Embryonic facial prominence (tissue), 1 donor: ENCODE measurements around the gene ERBB4.

Experiments used
- DNase-seq: peaks from one replicate; pipeline ENCODE4 v3.0.0-alpha.2; 2016; ENCODE audit errors: extremely low spot score

Gene ERBB4

DNA sequence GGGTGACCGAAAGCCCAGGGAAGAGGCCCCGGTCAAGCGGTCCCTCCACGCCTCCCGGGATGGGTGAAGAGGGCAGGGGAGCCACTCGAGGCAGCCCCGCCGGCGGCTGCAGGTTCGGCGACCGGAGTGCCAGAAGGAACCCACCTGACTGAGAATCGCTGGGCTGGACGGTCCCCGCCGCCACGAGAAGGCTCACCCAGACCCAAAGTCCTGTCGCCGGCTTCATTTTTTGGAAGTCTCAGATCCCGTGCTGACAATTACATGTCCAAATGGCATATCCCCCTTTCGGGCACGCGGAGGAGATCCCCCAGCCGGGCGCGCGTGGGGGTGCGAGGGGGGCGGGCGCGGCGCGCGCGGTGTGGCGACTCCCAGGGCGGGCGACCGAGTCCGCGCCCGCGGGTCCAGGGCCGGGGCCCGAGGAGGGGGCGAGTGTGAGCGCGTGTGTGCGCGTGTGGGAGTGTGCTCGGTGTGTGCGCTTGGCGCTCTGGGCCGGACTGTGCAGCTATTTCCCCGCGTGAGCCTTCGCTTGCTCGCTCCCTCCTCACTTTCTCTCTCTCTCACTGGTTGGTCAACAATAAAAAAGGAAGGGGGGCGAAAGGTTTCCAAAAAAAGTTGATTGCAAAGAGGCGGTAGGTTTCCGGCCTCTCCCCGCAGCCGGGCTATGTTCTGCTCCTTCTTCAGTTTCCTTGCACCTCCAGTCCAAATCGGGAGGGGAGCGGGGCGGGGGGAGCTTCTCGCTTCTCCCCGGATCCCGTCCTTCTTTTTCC is at the start of gene ERBB4:
TSS of gene ERBB4 (minus strand) at position 498 of the 767 bp plus-strand sequence. CDS start at position 226, 272 bp downstream.
- DNase-seq: no peak

DNA sequence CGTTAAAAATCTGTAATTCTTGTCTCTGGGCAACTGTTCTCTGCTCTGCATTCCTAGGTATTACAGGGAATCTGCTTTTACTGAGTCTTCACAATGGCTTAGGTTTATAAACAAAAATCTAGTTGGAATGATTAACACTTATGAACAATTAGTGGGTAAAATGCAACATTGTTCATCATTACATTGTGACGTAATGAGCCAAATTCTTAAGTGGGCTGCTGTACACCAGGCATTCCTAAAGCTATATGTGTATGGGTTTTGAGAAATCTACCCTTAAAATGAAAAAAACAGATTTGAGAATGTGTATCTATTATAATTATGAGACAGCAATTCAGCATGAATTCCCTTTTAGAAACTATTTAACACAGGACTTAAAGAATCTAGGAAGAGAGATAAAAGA is 41.5 kb upstream of the ERBB4 start:
- no peak for DNase-seq

DNA sequence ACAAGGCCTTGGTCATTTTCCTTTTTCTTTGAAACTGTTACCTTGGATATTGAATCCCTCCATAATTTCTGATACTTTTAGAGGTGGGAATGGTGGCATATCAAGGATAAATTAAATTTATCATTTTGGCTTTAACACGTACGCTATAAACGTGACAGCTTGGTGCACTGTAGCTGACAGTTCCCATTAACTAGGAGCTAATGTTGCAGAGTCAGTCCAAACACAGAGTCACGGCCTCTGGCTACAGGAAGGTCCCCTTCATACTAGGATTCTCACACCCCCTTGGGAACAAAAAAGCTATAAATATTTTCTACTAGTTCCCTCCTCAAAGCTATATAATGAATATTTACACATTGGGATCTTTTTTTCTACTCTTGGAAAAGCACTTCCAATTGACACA is 17.7 kb upstream of the ERBB4 start:
- DNase-seq: no peak

DNA sequence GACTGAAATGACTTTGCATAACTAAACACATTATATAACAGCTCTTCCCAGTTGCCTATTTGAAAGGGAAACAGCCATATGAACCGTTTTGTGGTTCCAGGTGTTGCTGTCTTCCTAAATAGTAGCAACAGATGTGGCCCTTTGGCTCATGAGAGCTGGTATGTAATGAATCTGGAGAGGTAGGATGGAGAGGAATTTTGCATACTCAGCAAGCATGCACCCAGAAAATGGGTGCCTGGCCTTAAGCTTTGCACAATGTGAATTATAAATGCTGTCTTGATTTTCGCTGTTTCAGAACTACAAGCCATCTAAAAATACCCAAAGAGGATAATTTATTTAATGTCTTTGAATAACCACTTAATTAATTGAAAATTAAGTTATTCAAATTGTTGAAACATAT is 15.6 kb upstream of the ERBB4 start:
- DNase-seq: no peak

DNA sequence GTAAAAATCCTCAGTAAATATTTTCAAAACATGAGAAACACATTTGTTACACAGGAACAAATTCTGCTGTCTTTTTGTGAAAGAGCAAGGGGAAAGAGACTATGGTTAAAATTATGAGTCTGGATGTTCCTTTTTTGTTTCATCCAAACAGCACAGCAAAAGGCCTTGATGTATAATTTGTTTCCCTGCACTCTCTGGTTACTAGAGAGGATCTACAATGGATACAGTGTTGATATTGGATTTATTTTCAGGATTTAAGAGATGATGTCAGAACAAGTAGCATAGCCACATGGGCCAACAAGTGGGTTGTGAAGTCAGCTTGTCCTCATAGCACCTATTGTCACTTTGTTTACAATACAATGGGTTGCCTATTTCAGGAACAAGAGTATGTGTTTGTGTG is 11.3 kb upstream of the ERBB4 start:
- DNase-seq: no peak

DNA sequence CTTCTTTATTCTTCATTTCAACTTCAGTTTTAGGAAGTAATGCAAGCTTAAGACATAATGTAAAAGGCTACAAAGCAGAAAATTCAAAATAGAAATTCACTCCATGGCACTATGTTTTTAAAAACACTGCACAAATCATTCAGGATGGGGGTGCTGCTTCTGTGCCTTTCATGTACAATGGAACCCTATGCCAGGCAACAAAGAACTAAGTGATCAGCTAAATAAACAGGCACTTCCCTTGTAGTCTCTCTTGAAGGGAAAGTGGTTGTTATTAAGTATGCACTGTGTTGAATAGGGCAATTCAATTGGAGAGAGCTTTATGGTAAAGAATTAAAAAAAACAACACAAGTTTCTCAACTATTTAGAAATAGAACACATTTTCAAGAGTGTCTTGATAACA is 10.9 kb upstream of the ERBB4 start:
- DNase-seq: no peak

DNA sequence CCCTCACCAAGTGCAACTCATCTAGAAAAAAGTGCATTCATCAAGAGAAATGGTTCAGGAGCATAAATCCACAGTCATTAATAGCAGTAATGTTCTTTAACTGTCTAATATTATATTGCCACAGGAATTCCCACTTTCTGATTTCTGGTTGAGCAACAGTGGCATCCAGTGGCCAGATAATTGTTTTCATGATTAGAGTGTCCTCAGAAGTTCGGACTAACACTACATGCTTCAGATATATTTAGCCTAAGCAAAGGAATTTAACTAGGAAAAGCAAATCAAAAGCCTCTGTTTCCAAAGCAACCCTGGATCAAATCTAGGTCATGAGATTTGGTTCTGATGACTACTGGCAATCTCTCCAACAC is 9.8 kb upstream of the ERBB4 start:
- DNase-seq: no peak

DNA sequence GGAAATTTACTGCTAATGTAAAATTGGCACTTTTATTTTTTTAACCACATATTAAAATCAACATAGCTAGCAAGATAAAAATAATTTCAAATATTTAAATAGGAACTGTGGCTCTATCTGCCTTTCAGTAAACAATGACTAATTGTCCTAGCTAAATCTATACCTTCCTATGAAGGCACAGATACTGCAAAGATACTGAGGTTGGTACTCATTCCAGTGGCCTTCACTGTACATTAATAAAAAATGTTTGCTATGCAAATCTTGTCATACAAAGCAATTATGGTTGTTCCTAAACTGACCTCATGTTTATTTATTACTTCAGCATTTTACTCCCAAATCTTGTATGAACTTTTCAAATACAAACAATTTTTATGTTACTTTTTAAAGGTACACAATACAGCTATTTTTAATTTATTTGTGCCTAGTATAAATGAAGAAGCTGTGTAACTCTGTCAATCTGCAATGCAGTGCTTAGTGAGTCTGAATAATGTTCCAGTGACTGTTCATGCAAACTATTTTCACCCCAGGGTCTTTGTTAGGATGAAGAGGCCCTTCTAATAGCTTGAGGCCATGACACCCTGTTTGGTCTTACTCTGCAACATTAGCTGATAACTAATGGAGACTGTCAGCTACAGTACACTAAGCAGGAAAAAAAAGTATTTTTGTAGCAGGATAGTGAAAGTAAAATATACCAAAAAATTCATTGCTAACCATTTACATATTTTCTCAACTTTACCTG is 9.3 kb upstream of the ERBB4 start:
- no peak for DNase-seq

DNA sequence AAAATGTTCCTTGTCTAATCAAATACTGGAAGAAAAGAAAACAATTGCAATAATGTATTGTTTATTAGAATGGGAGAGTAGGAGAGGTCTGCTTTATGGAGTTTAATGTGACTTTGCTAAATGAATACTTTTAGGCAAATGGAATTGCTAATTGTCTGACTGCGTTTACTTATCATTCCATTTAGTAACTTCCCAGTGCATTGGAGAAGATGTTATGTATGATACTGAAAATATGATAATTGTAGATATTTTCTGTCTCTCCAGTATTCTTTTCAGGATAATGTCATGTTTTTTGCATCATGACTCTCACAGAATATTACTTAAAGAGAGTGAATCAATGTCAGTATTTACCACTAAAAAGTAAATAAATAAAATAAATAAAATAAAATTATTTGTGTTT is 8.1 kb upstream of the ERBB4 start:
- no peak for DNase-seq

DNA sequence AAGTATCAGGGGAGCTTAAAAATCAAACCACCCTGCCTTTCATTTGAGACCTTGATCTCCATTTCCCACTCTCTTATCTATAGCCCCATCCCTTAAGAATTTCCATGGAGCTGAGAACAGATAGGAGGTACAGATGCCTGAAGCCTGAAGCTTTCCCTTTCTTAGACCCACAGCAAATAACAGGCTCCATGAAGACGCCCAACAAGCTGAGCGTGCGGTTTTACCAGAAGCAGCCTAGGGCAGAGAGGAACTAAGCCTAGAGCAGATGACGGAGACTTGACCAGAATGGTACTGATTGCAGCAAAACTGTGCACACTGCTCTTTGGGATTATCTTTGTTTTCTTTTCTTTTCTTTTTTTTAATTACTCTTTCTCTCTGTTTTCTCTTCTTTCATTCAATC is 1.7 kb upstream of the ERBB4 start:
- no peak for DNase-seq

DNA sequence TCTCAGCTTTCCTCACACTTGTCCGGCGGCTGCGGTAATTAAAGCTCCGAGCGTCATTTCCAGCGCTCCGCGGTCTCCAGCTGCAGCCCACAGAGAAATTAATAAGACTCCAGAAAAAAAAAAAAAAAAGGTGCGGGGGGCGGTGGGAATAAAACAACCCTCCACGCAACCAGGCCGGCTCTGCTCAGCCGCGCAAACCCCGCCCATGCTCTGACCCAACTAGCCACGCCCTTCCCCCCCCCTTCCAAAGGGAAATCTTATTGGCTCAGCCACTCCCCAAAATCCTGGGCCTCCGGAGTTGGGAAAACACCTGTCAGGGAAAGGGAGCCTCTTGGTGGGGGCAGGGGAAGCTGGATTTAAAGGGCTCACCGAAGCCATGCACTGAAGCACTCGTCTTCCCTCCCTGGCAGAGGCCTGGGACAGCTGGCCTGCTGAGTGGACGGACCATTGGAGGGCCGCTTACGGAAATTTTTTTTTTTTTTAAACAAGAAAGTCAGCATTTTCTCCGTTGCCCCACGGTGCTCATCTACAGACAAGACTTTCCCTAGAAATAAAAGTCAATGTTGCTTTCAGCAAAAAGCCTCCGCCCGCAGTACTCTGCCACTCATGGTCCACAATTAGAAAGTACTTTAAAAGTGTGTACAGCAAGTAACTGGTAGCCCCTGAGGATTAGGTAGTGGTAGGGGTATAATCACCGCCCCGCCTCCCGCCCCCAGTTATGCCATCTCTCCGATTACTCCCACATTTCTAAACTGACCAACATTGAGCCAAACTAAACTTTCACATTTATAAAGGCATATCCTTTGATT is 674 bp upstream of the ERBB4 start:
- no peak for DNase-seq

DNA sequence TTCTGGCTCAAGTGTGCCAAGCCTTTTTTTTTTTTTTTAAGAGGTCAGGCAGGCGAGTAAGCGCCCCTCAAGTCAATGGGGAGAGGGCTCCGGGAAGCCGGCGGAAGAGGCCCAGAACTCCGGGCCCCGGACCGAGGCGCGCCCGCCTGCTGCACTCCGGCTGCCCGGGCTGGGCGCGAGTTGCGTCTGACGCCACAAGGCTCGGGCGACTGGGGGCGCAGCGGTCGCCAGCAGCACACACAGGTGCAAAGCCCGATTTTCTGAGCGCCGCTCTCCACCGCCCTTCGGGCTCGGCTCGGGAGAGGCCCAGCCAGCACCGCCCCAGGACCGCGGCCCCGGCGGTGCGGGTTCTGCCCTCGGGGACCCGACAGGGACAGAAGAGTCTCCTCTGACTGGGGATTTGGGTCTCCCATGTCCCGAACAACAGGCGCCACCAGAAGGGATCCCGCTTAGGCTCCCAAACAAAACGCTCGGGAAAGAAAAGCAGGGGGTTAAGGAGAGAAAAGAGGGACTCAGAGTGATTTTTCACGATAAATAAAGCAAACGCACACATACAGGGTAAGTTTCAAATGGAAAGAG is 787 bp downstream of the ERBB4 start:
- DNase-seq: no peak

DNA sequence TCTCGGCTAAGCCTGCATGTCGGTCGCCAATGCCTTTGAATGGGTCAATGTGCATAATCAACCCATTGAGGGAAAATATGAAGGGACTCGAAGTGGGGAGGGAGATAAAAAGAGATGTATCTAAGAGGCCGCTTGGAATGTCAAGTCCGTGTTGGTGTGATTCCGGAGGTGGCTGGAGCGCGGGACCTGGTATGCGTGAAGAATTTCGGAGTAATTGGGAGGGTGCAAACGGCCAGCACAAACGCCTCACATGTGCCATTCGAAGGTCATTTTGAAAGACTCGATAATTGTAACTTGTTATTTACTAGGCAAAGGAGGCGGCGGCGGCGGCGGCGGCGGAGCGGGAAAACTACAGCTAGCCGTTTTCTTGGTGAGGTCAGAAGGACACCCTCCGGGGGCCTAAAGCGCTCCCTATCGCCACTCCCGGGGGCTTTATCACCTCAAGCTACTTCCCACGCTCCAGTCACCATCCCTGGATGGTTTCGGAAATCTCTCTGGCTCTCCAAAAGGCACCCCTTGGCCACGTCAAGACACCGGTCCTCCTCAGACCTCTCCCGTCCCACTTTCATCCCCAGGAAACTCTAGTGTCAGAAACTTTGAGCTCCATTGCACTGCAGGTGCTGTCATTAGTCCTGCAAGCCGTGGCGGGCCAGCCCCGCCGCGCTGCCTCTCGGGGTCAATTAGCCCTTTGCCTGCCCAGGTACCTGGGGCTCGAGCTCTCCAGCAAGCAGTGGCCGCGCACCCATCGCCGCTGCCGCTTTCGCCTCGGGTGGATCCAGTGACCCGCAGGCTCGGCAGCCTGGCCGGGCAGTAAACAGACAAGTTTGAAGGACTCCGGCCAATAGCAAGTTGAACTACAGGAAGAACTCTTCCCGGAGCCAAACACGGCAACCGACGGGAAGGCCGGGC is 1.5 kb downstream of the ERBB4 start:
- no peak for DNase-seq

DNA sequence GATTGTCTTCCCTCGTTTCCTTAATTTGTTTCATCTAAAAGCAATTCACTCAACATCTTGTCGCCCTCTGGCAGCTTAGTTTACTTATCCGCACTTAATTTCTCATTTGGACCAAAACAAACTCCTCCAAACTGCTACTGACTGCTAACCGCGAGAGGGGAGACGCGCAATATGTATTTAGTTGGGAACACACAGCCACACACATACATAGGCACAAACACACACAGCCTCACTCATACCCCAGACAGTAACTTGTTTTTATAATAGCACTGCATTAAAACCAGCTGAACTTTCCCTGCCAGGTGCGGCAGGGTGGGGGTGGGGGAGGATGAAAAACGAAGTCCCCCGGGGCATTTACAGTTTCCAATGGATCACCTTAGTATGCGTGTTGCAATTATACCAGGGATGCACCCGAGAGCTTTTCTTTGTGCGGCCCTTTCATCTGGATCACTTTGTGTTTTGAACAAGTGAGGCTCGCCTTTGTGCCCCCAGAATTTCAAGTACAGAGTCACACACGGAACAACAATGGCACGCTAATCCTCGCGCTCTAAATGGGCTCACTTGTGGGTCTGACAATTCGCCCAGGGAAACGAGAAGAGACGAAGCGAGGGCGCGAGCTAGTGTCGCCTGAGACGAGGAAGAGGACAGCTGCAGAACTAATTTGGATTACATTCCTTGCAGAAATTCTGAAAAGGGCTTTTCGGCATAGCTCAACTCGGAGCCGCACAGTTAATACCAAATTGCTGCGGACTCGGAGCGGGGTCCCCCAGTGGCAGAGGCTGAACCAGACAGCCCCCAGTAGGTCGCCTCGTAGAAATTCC is 2.4 kb downstream of the ERBB4 start:
- DNase-seq: no peak

DNA sequence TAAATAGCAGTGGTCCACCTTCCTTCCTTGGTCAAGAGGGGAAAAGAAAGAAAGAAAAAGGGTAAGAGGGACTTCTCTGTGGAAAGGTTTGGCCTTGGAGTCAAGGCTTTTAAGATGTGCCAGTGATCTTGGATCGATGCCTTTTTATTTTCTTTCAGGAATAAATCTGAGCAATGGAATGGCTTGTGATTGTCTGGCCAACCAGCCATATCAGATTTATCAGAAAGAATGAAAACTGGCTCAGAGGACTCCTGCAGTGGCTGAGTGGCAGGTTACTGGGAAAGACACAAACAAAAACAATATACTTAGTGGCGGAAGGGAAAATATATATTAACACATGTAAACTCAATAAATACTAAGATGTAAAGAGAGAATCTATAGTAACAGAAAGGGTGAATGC is 4.3 kb downstream of the ERBB4 start:
- no peak for DNase-seq

DNA sequence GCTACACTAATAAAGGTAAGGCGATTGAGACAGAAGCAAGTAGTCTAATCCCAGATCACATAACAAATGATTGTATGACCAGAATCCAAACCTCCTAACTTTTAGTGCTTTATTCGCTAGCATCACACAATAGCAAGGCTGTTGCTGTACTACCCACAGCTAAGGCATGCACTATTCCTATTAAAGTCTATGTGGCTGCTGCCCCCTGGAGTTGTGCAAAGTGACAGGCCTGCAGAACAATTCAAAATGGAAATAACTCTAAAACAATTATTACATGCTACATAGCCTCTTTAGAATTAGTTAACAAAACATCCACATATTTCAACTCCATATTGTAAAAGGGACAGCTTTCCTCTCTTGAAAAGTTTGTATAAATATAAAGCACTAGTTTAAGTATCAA is 6.0 kb downstream of the ERBB4 start:
- no peak for DNase-seq

DNA sequence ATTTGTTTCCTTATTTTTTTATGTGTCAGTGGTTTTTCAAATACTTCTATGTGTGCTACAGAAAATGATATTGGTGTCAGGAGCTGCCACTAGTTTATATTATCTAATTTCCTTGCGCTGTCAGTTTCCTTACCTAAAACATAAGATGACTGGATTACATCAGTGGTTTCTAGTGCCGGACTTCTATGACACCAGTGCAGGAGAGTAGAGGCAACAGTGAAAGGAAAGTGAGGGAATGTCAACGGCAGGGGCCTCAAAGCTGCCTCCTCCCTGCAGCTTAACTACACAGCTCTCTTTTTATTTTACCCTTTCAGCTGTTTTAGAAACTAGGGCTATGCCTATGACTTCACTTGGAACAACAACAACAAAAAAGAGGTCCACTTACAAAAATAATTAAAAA is 6.5 kb downstream of the ERBB4 start:
- DNase-seq: no peak

DNA sequence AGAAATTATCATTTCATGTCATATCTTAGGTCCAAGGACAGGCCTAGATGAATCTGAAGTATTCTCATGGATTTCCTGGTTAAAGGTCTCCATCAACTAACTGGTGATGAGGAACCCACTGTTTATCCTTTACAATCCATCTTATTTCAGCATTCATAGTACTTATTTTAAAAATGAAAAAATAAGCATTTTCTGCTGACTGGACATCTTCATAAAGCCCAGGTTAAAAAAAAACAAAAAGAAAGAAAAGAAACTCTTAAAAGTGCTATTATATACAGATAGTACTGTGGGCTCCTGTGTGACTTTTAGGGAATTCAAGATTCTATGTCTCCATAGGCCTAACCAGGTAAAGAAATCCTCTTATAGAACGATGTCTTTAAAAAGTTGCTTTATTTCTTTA is 7.1 kb downstream of the ERBB4 start:
- DNase-seq: no peak

DNA sequence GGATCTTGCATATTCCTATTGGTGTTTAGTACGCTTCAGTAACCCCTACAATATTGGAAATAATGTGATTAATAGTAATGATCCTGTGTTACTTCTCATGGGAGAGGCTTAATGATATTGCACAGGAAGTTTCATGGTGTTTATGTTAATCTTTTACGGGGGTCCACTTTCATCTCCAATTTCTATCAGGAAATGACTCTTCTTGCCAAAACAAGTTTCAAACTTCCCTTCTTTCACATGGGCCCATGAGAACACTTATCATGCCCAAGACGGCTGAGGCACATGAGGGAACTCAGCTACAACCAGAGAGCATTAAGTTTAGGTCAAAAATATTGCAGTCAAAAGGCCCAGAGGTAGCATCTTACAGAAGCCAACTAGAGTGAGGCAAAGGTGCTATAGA is 7.6 kb downstream of the ERBB4 start:
- no peak for DNase-seq

DNA sequence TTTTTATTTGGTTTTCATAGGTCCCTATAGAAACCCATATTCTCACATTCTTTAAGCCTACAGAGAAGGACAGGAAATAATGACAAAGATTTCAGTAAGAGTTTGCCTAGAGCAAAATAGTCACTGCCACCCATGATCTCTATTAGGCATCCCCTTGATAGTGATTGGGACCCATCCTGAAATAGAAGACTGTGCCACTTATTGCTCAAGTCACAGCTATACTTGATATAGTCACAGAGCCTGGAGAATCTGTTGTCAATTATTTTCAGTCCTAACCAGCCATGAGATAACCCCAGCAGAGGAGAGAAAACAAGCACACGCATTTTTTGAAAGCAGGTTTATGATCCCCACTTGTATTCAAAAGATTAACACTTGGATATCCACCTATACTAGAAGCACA is 8.2 kb downstream of the ERBB4 start:
- DNase-seq: no peak
